ENCODE results near the gene GABBR1.

DNA sequence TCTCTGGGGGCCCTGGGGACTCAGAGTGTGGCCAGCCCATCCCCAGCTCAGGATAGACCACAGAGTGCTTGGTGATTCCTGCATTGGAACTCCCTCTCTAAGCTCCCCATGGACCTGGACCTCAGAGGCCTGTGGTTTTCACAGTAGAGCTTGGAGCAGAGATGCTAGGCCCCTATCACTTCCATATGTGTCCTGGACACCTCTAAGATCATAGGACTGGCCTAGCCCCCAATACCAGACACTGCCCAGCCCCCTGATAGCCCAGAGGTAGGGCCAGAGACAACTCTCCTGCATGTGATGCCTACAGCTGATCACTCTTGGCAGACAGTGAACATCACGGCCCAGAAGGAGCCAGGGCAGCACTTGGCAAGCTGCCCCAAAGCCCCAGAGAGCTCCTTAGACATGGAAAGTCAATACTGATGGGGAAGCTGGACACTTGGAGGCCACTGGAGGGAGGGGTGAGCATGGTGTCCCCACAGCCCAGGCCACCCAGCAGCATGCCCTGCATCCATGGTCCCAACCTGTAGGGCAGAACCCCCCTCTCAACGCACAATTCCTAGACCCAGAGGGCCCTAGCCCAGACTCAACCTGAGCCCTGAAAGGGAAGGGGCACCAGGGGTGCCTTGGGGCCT, 100.5 kb downstream of the GABBR1 start:
- TF ChIP-seq, protein P1, sequence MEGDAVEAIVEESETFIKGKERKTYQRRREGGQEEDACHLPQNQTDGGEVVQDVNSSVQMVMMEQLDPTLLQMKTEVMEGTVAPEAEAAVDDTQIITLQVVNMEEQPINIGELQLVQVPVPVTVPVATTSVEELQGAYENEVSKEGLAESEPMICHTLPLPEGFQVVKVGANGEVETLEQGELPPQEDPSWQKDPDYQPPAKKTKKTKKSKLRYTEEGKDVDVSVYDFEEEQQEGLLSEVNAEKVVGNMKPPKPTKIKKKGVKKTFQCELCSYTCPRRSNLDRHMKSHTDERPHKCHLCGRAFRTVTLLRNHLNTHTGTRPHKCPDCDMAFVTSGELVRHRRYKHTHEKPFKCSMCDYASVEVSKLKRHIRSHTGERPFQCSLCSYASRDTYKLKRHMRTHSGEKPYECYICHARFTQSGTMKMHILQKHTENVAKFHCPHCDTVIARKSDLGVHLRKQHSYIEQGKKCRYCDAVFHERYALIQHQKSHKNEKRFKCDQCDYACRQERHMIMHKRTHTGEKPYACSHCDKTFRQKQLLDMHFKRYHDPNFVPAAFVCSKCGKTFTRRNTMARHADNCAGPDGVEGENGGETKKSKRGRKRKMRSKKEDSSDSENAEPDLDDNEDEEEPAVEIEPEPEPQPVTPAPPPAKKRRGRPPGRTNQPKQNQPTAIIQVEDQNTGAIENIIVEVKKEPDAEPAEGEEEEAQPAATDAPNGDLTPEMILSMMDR (conservative IDR thresholded peaks at IDR 0.05): no peak
- no peak for TF ChIP-seq EZH2 (IDR thresholded peaks at IDR 0.05; ENCODE audit: low read depth)
